IPS DF 4.7 (cell line): Measurements from ENCODE around the gene C16orf86.

Source experiments
- DNase-seq: peaks from one replicate; pipeline ENCODE4 v3.0.0-alpha.2; 2013; ENCODE audit warnings: low spot score; ENCODE audit errors: extremely low read depth

C16orf86 gene

DNA sequence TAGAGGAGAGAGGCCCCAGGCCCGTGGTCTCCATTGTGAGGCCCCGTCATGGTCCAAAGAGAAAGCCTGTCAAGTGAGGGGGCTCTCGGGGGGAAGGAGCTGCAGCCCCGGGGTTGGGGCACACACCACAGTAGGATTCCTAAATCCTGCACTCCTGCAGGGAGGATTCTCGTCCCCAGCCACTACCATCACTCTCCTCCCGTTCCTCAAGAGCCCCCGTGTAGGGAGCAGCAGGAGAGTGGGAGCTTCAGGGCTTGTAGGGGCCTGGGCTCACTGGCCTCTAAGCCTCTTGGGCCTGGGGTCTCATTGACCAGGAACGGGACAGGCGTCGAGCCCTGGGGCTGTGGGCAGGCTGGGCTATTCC is 821 bp downstream of the C16orf86 start:
- DNase-seq = no peak

DNA sequence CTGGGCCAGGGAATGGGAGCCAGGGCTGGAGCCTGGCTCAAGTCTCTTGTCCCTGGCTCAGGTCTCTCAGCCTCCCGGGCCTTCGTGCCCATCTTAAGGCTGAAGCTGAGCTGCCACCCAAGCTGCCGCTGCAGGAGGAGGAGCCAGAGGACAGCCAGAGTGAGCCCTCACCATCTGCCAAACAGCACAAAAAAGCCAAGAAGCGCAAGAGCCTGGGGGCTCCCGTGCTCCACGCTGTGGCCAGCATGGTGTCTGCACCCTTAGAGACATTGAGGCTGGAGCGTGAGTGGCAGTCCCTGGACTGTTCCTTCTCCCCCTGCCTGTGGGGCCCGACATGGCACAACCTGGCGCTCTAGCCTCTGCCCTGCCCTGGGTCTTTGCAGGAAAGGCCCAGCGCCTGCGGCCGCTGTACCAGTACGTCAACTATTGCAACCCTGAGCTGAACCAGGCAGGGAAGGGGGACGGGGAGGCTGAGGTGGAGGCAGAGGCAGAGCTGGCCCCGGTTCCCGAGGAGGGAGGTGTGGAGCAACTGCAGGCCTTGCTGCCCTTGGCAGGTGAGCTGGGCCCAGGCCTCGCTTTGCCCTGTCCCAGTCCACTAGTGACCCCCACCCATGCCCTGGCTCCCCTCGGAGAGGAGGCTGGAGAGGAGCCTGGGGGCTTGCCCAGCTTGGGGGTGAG is 1.3 kb downstream of the C16orf86 start:
- DNase-seq = no peak

DNA sequence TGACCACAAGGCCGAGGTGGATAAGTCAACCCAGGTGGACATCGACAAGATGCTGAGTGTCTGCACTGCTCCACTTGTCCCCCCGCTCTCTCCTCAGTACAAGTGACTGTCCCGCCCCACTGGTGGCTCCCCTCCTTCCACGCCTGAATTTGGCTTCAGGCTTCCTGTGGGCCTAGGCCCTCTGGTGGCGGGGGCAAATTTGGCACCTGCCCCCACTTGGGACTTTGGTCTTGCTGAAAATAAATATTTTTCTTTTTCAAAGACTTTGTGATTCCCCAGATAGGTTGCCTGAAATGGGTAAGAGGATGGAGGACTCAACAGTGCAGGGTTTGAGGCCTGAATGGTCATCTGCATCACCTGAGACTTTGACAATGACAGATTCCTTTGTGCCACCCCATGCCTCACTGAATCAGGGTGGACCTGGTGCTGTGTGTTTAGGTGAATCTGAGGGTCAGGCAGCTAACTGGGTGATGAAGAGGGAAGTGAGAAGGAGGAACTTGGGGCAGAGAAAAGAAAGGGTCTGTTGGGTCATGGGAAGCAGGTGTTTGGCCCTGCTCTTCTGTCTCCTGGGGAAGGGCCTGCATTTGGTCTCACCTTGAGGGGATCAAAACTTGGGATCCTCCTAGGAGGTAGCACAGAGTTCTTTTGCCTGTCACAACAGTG is 2.0 kb downstream of the C16orf86 start:
- no peak for DNase-seq

DNA sequence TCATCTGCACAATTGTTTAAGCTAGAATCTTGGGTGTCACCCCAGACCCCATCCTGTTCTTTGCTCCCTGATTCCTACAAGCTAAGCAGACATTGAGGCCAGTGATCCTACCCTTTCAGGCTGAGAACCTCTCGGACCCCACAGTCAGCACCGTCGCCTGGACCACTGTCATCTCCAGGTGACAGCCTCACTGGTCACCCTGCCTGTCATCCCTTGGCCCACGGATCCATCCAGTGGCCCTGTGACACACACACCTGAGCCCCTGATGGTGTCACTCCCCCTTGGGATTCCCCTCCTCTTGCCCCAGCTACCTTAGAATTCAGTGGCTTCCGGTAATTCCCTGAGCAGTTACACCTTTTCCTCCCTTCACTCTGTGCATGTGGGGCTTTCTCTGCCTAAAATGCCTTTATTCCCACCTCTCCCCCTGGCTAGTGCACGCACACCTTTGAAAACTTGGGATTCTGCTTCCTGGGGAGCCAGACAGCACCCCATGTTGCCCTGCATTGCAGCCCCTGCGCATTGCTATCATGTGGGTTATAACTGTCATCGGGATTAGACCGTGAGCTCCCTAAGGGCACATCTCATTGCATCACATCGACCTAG is 3.0 kb downstream of the C16orf86 start:
- DNase-seq = no peak

DNA sequence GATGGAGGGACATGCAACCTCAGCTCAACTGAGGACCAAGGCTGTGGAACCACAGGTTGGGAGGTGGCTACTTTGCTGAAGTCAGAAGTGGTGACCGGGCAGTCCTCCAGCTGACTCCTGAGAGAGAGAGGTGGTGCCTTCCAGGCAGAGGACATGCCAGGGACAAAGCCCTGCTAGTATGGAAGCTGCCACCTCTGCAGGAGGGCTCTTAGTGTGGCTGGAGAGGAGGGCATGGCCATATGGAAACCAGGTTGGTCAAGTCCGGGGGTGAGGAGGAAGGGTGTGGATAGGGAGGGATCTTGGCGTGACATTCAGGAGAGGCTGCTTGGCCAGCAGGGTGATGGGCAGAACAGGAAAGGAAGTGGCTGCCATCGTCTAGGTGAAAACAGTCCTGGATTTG is 5.7 kb downstream of the C16orf86 start:
- DNase-seq = no peak

DNA sequence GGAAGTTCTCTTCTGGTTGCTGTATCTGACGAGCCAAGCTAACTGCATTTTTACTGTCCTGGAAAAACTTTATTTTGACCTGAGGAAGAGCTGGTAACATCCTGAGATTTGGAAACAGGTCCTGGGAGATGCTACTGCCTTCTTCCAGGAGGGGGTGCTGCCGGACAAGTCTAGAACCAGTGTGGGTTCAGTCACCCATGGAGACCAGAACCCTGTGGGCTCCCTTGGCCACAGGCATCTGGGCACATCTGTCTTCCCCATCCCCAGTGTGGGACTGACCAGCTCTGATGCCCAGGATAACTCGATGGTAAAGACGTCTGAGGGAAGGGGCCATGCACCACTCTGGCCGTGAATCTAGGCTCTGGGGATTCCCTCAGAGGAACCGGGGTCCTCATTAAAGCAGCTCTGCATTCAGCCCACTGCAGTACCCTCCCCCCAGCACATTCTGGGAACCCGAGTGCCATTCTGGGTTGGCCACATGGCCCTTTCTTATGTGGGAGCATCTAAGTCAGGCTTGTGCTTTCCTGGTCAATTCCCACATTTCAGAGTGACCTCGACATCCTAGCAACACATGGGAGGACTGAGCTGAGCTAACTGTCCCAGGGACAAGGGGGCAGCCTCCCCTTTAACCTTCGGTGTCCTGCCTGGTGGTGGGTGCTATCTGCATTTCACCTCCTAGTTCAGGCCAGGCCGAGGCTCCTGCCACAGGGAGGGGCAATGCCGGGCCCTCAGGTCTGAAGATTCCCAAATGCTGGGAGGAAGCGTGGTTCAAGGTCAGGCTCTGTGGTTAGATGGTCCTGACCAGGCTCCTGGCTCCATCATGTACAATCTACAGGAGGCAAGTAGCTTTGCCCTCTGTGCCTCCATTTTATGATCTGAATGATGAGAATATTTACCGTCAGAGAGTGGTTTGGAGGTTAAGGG is 6.4 kb downstream of the C16orf86 start:
- no peak for DNase-seq

DNA sequence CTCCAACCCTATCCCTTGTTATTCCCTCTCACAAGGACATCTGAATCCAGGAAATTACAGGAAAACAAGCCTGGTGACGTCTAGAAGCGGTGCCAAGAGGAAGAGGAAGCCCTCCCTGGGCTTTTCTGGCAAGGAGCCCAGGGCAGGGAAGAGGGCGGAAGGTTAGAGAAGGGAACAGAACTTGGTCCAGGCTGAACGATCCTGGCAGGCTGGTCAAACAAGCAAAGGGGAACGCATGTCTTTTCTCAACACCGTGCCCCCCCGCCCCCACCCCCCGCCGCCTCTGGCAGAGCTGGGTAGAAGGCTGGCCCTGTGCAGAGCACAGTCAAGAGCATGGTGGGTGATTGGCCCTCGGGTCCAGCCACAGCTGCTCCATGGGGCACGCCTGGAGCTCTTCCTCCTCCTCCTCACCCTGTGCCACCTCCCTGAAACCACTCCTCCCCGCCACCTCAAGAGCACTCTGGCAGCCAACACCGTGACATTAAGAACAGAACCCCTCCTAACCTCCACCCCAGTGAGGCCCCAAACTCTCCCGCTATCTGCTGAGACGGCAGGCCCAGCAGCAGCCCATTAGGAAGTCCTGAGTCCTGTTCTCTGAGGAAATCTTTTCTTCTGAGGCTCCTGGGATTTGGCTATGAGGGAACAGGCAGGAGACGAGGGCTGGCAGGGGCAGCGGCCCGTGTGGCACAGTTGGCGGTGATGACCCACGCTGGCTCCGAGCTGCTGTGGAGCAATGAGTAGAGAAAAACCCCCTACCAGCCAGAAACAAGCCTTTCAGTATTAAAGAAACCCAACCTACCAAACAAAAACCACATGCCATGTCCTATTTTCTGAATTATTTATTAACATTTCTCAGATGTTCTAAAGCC is 7.3 kb downstream of the C16orf86 start:
- no peak for DNase-seq

DNA sequence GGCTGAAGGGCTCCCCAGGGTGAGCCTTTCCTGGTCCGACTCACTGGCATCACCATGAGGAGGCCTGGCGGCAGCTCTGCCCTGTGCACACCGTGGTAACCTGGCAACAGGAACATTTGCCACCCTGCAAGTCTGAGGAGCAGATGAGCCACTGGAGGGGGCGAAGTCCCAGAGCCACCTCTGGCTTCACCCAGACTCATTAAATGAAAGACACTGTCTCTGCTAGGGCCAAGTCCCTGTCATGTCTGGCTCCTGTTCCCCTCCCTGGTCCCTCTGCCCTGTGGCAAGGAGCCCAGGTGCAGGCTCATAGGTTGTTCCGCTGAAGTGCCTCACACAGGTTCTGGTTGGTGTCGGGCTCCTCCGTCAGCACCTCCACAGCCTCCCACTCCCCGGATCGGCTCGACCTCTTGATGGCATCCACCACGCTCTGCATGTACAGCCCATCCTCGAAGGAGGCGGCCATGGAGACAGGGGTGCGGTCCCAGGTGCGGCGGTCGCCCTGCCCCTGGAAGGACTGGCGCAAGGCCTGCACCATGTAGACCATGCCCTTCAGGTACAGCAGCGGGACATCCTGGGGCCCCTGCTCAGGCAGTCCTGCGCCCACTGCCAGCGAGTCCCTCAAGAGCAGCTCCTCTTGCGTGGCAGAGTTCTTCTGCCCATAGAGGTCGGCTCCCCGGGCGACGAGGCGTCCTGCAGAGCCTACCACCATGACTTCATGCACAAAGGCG is 8.4 kb downstream of the C16orf86 start:
- no peak for DNase-seq

DNA sequence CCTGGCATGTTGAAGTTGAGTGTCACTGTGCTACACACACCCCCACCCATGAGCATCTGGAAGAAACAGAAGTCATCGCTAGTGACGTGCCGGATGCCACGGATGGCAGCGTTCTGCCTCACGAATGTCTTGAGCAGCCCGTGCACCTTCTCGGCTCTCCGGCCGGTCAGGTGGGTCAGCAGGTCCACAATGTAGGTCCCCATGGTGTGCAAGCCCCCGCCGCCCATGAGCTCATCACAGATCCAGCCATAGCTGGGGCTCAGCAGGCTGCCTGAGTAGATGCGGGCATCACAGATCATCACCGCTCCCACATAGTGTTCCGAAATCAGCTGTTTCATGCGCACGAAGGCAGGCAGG is 8.9 kb downstream of the C16orf86 start:
- DNase-seq = no peak

DNA sequence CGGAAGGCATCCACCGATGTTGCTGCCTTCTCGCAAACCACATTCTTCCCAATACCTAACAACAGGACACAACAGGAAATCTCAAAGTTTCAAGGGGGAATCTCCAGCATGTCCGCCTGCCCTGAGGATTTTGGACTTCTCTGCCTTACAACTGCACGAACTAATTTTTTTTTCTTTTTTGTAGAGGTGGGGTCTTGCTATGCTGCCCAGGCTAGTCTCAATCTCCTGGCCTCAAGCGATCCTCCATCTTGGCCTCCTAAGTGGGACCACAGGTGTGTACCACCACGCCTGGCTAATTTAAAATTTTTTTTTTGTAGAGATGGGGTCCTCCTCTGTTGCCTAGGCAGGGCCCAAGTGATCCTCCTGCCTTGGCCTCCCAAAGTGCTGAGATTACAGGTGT is 9.4 kb downstream of the C16orf86 start:
- no peak for DNase-seq

DNA sequence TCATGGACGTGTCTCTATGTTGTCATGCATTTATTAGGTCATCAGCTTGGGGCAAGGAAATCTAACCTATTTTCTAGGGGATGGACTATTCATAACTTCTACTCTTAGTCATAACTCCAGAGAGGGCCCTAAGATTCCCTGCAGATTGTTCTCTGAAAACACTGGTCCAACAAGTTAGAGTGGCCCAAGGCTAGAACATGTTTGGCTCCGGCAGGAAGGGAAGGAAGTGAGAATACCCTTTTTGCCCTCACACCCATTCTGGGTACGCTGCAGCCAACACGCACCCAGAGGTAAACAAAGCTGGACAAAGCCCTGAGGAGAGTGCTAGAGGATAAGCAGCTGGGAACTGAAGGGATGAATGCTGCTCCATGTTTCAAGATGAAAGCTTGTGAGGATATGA is 9.9 kb downstream of the C16orf86 start:
- no peak for DNase-seq

DNA sequence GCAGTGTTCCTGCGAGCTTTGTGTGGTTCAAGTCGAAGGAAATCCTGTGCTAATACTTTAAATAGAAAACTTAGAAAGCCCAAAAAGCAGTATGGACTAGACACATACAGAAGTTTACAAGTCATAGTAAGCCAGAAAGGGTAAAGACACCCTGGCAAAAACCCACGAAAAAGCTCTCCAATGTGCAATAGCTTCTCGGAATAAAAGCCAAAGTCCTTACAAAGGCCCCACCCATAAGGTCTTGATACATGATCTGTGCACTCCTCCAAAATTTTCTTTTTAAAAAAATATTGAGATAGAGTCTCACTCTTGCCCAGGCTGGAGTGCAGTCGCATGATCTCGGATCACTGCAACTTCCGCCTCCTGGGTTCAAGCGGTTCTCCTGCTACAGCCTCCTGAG is 10.3 kb downstream of the C16orf86 start:
- DNase-seq = no peak

DNA sequence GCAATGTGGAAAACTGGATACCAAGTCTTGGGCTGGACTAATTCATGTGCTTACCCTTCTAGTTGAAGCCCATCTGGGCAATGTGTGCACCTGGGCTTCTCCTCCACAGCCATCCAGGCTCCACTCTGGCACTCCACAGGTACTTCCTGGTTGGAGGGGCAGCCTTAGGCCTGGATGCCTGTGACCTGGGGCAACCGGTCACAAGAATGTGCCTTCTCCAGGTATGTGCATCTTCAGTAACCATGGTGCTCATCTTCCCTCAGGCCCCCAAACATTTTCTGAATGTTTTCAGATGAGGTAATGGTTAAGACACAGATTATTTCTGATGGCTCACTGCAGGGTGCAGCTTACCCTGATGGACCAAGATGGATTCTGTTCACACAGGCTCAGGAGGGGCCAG is 11.1 kb downstream of the C16orf86 start:
- DNase-seq = no peak

DNA sequence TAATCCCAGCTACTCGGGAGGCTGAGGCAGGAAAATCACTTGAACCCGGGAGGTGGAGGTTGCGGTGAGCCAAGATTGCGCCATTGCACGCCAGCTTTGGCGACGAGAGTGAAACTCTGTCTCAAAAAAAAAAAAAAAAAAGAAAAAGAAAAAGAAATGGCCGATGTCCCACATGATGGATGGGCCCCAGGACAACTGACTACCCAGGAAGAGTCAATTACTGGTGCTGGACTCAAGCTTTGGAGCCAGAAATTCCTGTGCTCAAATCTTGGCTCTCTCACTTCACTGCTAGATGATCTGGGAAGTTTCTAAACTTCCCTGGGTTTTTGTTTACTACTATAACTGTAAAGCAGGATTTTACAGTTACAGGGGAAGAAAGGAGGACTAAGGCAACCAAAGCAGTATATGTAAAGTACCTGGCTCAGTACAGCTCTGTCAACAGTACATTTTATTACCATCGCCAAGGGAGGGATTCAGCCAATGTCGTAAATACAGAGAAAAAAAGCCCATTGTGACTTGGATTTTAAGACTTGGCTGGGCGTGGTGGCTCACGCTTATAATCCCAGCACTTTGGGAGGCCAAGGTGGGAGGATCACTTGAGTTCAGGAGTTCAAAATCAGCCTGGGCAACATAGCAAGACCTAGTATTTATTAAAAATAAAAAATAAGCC is 11.9 kb downstream of the C16orf86 start:
- no peak for DNase-seq

DNA sequence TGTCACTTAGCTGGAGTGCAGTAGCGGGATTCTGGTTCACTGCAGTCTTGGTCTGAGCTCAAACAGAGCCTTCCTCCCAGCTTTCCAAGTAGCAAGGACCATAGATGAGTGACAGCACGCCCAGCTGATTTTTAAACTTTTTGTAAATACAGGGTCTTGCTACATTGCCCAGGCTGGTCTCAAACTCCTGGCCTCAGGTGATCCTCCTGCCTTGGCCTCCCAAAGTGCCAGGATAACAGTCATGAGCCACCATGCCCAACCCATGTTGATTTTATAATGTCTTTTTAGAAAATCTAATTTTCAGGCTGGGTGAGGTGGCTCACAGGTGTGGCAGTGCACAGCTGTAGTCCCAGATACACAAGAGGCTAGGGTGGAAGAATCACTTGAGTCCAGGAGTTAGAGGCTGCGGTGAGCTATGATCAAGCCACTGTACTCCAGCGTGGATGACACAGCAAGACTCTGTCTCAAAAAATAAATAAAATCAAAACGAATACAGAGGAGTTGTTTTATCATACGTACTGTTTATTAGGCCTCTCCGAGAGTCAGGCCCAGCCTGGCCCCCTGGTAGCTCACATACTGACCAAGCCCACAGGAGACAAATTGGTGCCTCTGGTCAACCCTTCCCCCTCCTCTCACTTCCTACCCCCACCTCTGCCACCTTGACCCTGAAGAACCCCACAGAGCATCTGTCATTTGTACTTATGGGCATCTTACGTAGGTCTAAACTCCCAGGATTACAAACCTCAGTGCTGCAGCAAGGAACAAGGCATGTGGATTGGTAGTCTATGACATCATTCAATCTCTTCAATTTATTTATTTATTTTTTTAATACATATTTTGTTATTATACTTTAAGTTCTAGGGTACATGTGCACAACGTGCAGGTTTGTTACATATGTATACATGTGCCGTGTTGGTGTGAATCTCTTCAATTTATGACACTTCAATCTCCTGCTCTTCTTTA is 13.6 kb downstream of the C16orf86 start:
- DNase-seq = no peak

DNA sequence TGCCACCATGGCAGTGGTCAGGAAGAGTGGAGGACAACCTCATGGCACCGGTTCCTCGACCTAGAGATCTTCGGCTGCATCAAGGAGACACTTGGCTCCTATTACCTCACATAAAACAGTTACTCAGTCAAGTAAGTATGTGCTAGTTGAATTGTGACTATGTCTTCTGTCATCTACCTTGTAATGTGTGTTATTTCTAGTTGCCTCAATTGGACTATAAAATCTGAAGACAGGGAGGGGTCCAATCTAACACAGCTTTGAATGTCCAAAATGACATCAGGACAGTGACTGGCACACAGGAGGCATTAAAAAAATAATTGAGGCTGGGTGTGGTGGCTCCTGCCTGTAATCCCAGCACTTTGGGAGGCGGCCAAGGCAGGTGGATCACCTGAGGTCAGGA is 17.2 kb downstream of the C16orf86 start:
- DNase-seq = no peak

DNA sequence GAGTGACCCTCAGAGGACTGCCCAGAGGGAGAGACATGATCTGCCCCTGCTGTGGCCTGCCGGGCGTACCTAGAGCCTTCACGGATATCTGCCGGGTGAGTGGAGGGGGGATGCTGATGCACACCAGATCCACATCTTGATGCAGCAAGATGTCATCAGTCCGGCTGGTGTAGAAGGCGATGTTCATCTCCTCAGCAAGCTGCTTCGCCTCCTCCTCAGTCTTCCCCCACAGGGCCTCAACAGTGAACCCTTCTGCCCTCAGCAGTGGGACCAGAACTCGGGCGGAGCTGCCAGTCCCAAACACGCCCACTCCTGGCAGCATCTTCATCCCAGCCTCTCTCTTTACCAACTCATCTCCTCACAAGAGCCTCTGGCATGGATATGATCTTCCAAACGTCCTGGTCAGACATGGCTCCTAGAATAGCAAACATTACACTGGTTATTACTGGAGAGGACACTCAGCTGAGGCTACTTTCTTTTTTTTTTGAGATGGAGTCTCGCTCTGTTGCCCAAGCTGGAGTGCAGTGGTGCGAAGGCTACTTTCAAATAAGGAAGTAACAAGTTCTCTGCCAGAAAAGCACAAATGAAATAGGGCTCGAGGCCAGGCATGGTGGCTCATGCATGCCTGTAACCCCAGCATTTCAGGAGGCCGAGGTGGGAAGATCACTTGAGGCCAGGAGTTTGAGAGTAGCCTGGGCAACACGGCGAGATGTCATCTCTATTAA is 18.9 kb downstream of the C16orf86 start:
- DNase-seq = no peak
